Body of pancreas (tissue), 4 donors: ENCODE data around the gene SLC41A3. TPM values are rescaled to one million over a fixed set of nuclear protein-coding genes. Genes with fewer than 3 reads are reported as not detected.

Experiments
- ATAC-seq: fragments of 150-250 bp; one replicate; pipeline ENCODE4 v1.9.1; 2016
- DNase-seq, 4 donors: peaks; one replicate each; pipeline ENCODE4 v3.0.0-alpha.2; 2019
- H3K27ac ChIP-seq, 4 donors: fragments of 200-600 bp; sonication (generic); 1 replicate in 3 of 4; 2 replicates in 1 of 4; pipeline versions ENCODE4 v1.5.1 to v1.6.1; 2016 to 2019; ENCODE audit warnings: mild to moderate bottlenecking in 1 of 4, mixed read lengths in 1 of 4, moderate library complexity in 1 of 4
- H3K27me3 ChIP-seq, 2 donors: fragments of 200-600 bp; sonication (generic); one replicate each; pipeline ENCODE4 v1.6.0; 2016; ENCODE audit warnings: mild to moderate bottlenecking in 1 of 2
- H3K36me3 ChIP-seq, 2 donors: fragments of 200-600 bp; sonication (generic); replicated peaks in 1 of 2; 2 replicates each; pipeline ENCODE4 v1.5.1; 2016; ENCODE audit warnings: low read depth in 2 of 2; ENCODE audit not compliant: insufficient read depth in 1 of 2
- H3K4me1 ChIP-seq: fragments of 200-600 bp; sonication (generic); one replicate; pipeline ENCODE4 v1.6.0; 2016
- H3K4me3 ChIP-seq, 2 donors: fragments of 200-600 bp; sonication (generic); 1 replicate in 1 of 2; 2 replicates in 1 of 2; pipeline ENCODE4 v1.5.1; 2016 to 2019
- H3K9me3 ChIP-seq, 3 donors: fragments of 200-600 bp; sonication (generic); 1 replicate in 2 of 3; 2 replicates in 1 of 3; pipeline ENCODE4 v1.5.1; 2016
- POLR2A ChIP-seq, 3 donors: fragments of 450-650 bp; IDR thresholded peaks; one replicate each; pipeline ENCODE4 v1.6.1; 2016; ENCODE audit warnings: antibody characterized with exemption in 3 of 3, mild to moderate bottlenecking in 2 of 3
- WGBS, 2 donors: methylation state at CpG; one replicate each; pipeline ENCODE4 v1.1.5; 2017; 5-methylcytosine and 5-hydroxymethylcytosine counted together
- intact Hi-C: fragments of 100-400 bp; cut with DNase I; formaldehyde crosslinking; loops from one replicate; pipeline ENCODE4 v1.15.1; 2023
- total RNA-seq, 2 donors: library from RNA; depleted of rRNA; stranded (reverse); fragments of >200 nt; gene quantifications; one replicate each; pipeline ENCODE4 v1.1.0, GENCODE V29; 2016
- TF ChIP-seq, protein P1 (sequence below), 7 experiments: fragments of 450-650 bp in 4 of 7; fragments of 200-600 bp in 3 of 7; sonication (generic) in 3 of 7; IDR thresholded peaks; one replicate each; pipeline ENCODE4 v1.5.1; 2016 to 2019; ENCODE audit warnings: antibody characterized with exemption in 7 of 7

SLC41A3 gene
- total RNA-seq, 2 donors from 2014 or later, result 27.4 to 41.0 TPM

DNA sequence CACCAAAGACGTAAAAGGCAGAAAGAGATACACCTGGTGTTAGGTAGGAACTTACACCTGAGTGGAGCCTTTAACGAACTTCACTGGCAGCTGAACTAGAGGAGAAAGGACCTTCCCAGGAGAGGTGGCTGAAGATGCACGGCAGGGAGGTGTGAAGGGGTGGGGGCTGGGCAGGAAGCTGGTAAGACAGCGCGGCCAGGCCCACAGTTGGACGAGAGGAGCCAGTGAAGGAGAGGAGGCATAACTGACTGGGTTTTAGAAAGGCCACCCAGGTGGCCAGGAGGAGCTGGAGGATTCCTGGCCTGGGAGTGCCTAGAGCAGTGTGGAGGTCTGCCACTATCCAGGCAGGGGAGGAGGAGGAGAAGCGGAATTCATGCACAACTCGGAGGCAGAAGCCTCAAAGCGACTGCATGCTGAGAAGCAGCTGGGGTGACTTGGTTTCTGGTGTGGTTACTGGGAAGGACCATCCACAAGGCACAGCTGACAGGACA, 51.9 kb downstream of the SLC41A3 start:
- no peaks in the 10 kb centered on the region for H3K36me3 ChIP-seq
- no peaks in the 10 kb centered on the region for H3K4me1 ChIP-seq
- ATAC-seq (no peak), DNase-seq (no peak)
- no peak overlapping the region for H3K4me3 ChIP-seq
- TF ChIP-seq, protein P1, sequence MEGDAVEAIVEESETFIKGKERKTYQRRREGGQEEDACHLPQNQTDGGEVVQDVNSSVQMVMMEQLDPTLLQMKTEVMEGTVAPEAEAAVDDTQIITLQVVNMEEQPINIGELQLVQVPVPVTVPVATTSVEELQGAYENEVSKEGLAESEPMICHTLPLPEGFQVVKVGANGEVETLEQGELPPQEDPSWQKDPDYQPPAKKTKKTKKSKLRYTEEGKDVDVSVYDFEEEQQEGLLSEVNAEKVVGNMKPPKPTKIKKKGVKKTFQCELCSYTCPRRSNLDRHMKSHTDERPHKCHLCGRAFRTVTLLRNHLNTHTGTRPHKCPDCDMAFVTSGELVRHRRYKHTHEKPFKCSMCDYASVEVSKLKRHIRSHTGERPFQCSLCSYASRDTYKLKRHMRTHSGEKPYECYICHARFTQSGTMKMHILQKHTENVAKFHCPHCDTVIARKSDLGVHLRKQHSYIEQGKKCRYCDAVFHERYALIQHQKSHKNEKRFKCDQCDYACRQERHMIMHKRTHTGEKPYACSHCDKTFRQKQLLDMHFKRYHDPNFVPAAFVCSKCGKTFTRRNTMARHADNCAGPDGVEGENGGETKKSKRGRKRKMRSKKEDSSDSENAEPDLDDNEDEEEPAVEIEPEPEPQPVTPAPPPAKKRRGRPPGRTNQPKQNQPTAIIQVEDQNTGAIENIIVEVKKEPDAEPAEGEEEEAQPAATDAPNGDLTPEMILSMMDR (IDR thresholded peaks at IDR 0.05), result no peak
- no peak for TF ChIP-seq POLR2A (IDR thresholded peaks at IDR 0.05)
- H3K27ac ChIP-seq, result no peak overlapping the region
- H3K9me3 ChIP-seq, result peaks cover 0 to 7% (median 0%) of the 10 kb centered on the region in 3 donors
- intact Hi-C loops, result no loop called here
- 87 to 88% methylated on average over 9 of the region's 9 CpGs for WGBS, 2 donors
- H3K27me3 ChIP-seq, result no peaks in the 10 kb centered on the region

DNA sequence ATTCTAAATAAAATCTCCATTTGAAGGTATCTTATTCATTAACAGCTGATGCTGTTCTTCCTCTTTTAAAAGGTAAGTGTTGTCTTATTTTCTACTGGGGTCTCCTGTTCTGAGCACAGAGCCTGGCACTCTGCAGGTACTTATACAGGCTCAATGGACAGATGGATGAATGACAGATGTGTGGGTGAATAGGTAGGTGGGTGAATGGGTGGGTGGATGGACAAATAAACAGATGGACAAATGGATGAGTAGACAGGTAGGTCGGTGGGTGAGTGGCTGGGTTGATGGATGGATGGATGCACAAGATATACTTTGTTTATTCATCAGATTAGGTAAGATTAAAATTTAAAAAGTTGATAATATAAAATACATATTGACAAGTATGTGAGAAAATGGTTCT, 53.5 kb downstream of the SLC41A3 start:
- WGBS, 2 donors, result 34 to 40% methylated on average over 1 of the region's 1 CpG
- H3K9me3 ChIP-seq, result peaks cover 0 to 7% (median 0%) of the 10 kb centered on the region in 3 donors
- H3K4me3 ChIP-seq, result no peak overlapping the region
- no peaks in the 10 kb centered on the region for H3K27me3 ChIP-seq
- intact Hi-C loops, result no loop called here
- no peak overlapping the region for H3K27ac ChIP-seq
- DNase-seq, result no peak
- TF ChIP-seq, protein P1 (IDR thresholded peaks at IDR 0.05), result no peak
- no peak for TF ChIP-seq POLR2A (IDR thresholded peaks at IDR 0.05)
- ATAC-seq, result no peak
- no peaks in the 10 kb centered on the region for H3K4me1 ChIP-seq
- no peaks in the 10 kb centered on the region for H3K36me3 ChIP-seq

DNA sequence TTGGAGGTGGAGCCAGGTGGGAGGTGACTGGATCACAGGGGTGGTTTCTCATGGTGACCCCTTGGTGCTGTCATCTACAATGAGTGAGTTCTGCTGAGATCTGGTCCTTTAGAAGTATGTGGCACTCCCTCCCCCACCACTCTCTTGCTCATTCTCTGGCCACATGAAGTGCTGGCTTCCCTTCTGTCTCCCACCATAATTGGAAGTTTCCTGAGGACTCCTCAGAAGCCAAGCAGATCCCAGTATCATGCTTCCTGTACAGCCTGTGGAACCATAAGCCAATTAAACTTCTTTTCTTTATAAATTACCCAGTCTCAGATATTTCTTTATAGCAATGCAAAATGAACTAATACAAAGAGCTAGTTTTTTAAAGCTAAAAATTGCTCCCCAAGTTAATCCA, 54.7 kb downstream of the SLC41A3 start:
- no peak for ATAC-seq

DNA sequence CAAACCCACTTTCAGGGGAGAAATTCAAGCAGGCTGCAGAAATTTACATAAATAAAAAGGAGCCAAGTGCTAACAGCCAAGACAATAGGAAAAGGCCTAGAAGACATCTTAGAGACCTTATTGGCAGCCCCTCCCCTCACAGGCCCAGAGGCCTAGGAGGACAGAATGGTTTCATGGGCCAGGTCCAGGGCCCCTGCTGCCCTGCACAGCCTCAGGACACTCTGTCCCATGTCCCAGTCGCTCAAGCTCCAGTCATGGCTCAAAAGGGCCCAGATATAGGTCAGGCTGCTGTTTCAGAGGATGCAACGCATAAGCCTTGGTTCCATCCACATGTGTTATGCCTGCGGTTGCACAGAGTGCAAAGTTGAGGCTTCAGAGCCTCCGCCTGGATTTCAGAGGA, 55.8 kb downstream of the SLC41A3 start:
- no peak for ATAC-seq
- no peak for DNase-seq
- intact Hi-C loops, result no loop called here
- WGBS, 2 donors, result 93 to 94% methylated on average over 3 to 4 of the region's 4 CpGs
- Histone ChIP-seq H3K36me3 (no peaks in the 10 kb centered on the region), H3K27me3 (no peaks in the 10 kb centered on the region), H3K9me3 (peaks cover 0 to 7% (median 0%) of the 10 kb centered on the region in 3 donors), H3K4me1 (no peaks in the 10 kb centered on the region), H3K27ac (no peak overlapping the region), H3K4me3 (no peak overlapping the region)
- TF ChIP-seq, protein P1 (IDR thresholded peaks at IDR 0.05), result no peak
- no peak for TF ChIP-seq POLR2A (IDR thresholded peaks at IDR 0.05)

More for the DNA sequence above, 54.7 kb downstream of the SLC41A3 start:
- Histone ChIP-seq H3K4me3 (no peak overlapping the region), H3K9me3 (peaks cover 0 to 7% (median 0%) of the 10 kb centered on the region in 3 donors), H3K27me3 (no peaks in the 10 kb centered on the region), H3K4me1 (no peaks in the 10 kb centered on the region), H3K27ac (no peak overlapping the region), H3K36me3 (no peaks in the 10 kb centered on the region)
- intact Hi-C loops, result no loop called here
- TF ChIP-seq POLR2A (IDR thresholded peaks at IDR 0.05), result no peak
- TF ChIP-seq, protein P1 (IDR thresholded peaks at IDR 0.05), result no peak
- no peak for DNase-seq

DNA sequence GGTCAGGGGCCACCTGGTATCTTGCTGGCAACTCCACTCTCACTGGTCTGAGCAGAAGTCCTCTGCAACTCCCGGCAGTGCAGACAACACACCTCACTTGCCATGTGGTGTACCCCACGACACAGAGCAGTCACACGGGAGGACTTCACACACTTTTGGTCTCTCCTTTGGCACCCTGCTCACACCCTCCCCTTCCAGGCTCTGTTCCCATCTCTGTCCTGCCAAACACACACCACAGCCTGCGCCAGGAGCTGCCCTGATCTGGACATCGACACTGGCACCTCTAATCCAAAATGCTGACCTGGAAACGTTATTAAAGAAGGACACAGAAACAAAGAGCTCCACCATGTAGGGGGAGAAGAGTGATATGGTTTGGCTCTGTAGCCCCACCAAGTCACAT, 57.2 kb downstream of the SLC41A3 start:
- Histone ChIP-seq H3K4me3 (no peak overlapping the region), H3K9me3 (peaks cover 0 to 7% (median 0%) of the 10 kb centered on the region in 3 donors), H3K36me3 (no peaks in the 10 kb centered on the region), H3K27ac (no peak overlapping the region), H3K4me1 (no peaks in the 10 kb centered on the region), H3K27me3 (no peaks in the 10 kb centered on the region)
- intact Hi-C loops, result no loop called here
- 74 to 78% methylated on average over 5 to 6 of the region's 6 CpGs for WGBS, 2 donors
- DNase-seq (no peak), ATAC-seq (no peak)
- TF ChIP-seq POLR2A (IDR thresholded peaks at IDR 0.05), result no peak
- TF ChIP-seq, protein P1 (IDR thresholded peaks at IDR 0.05), result no peak
